NCI-H146 (cell line): ENCODE results near the gene CASKIN1.
"Not testable (repeated sequence)": the region's sequence is repeated elsewhere in the genome, so short reads cannot be mapped to it uniquely, and the experiment has no call there.

Source experiments
- DNase-seq: peaks from one replicate; lab custom pipeline; 2025; lab: John Stamatoyannopoulos, UW

CASKIN1 gene, protein sequence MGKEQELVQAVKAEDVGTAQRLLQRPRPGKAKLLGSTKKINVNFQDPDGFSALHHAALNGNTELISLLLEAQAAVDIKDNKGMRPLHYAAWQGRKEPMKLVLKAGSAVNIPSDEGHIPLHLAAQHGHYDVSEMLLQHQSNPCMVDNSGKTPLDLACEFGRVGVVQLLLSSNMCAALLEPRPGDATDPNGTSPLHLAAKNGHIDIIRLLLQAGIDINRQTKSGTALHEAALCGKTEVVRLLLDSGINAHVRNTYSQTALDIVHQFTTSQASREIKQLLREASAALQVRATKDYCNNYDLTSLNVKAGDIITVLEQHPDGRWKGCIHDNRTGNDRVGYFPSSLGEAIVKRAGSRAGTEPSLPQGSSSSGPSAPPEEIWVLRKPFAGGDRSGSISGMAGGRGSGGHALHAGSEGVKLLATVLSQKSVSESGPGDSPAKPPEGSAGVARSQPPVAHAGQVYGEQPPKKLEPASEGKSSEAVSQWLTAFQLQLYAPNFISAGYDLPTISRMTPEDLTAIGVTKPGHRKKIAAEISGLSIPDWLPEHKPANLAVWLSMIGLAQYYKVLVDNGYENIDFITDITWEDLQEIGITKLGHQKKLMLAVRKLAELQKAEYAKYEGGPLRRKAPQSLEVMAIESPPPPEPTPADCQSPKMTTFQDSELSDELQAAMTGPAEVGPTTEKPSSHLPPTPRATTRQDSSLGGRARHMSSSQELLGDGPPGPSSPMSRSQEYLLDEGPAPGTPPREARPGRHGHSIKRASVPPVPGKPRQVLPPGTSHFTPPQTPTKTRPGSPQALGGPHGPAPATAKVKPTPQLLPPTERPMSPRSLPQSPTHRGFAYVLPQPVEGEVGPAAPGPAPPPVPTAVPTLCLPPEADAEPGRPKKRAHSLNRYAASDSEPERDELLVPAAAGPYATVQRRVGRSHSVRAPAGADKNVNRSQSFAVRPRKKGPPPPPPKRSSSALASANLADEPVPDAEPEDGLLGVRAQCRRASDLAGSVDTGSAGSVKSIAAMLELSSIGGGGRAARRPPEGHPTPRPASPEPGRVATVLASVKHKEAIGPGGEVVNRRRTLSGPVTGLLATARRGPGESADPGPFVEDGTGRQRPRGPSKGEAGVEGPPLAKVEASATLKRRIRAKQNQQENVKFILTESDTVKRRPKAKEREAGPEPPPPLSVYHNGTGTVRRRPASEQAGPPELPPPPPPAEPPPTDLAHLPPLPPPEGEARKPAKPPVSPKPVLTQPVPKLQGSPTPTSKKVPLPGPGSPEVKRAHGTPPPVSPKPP (N-terminal part only)

DNA sequence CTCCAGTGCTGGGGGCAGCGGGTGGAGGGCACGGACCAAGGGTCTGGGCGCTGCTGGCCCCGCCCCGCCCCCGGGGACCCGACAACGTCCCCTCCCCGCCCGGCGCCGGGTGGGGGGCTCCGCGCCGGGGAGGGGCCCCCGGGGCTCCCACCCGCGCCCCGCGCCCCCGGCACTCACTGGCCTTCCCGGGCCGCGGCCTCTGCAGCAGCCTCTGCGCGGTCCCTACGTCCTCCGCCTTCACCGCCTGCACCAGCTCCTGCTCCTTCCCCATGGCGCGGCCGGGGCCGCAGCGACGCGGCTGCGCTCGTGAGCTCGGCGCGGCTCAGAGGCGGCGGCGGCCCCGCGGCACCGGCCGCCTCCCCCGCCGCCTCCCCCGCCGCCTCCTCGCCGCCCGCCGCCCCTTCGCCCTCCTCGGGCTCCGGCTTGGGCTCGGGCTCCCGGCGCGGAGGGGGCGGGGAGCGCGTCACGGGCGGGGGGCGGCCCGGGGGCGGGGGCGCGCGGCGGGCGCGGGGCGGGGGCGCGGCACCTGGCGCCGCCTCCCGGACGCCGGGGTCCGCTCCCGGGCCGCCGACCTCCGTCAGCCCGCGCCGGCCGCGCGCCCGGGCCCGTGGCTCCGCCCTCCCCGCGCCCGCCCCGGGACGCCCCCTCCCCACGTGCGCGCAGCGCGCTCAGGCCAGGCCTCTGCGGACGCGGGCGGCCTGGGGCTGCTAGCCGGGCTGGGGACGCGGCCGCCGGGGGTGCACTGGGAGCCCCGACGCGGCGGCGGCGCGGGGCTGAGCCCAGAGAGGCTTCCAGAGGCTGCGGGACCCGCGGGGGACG lies at the start of gene CASKIN1:
Gene CASKIN1, minus strand, starts transcription at position 444 of the 819 bp plus-strand sequence. Its CDS starts 173 bp downstream, at position 271.
- peak; percentile 61 for DNase-seq

DNA sequence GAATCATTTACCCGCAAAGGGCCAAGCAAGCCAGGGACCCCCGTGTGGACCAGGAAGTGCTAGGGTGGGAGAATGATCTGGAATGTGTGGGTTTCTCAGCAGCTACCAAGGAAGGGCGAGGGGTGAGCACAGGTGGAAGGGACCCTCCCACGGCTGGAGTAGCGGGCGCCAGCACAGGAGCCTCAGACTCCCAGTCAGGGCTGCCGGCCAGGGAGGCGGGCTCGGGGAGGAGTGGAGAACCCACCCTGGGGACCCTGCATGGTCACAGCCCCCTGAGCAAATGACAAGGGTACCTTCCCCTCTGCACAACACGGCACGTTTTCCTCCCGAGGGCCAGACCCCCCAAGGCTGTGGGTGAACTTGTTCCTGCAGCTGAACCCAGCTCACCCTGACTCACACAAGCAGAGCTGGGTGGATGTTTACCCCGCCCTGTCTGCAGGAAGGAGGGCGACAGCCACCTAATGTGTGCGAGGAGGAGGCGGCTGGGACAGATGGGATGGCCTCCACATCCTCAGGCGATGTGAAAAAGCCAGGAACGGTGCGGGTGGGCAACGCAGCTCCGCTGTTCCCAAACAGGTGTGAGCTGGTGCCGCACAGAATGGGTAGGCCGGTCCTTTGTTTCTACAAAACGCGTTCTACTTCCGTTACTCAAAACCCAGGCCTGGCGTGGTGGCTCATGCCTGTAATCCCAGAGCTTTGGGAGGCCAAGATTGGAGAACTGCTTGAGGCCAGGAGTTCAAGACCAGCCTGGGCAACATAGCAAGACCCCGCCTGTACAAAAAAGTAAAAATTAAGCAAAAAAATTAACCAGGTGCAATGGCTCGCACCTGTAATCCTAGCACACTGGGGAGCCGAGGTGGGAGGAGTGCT lies 48.8 kb upstream of the CASKIN1 start:
- DNase-seq: no peak

- DNase-seq: peak; percentile 28
Observed at GRCh38 chr16:2244301-2244700, 47.9 kb upstream of the CASKIN1 start.

- DNase-seq: no peak
Observed at GRCh38 chr16:2243781-2244180, 47.4 kb upstream of the CASKIN1 start.

- no peak for DNase-seq
Observed at GRCh38 chr16:2243031-2243528, 46.7 kb upstream of the CASKIN1 start.

DNA sequence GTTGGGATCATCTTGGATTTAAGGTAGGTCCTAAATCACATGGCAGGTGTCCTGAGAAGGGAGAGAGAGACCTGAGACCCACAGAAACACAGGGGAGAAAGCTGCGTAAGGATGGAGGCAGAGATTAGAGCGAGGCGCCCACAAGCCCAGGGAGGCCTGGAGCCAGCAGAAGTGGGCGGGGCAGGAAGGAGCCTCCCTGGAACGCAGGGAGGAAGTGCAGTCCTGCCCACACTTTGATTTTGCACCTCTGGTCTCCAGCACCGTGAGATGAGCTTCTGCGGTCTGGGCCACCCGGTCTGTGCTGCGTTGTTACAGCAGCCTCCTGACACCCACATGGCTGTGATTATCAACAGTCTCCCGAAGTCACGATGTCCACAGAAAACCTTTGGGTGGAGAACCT lies 46.2 kb upstream of the CASKIN1 start:
- no peak for DNase-seq

- DNase-seq: not testable (repeated sequence)
Observed at GRCh38 chr16:2240331-2240730, 43.9 kb upstream of the CASKIN1 start.

GRCh38 chr16:2238838-2239675 lies 42.7 kb upstream of the CASKIN1 start:
- DNase-seq: no peak

DNA sequence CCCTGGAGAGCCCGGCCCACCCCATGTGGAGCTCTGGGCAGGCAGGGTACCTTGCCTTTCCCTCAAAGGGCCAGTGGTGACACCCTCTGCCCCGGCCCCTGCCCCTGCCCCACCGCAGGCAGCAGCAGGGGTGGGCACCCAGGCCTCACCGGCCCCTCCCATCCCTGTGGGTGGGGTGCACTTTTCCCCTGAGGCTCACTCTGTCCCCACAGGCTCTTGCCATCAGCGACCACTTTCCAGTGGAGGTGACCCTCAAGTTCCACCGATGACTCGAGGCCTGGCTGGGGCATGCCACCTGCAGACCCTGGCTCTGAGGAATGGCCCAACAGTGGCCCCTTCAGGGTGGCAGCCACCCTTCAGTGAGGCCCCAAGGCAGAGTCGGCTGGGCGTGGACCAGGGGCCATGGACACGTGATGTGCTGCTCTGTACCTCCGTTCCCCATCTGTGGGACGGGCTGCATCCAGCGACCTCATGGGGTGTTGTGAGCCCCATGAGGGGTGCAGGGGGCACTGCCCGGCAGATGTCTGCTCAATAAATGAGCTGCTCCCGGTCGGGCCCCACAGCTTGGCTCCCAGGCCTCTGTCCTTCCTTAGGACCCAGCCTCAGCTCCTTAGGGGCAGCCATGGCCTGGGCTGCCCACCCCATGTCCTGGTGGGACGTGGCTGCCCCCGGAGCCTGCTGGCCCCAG lies 41.9 kb upstream of the CASKIN1 start:
- no peak for DNase-seq

- DNase-seq: no peak
Observed at GRCh38 chr16:2237493-2238149, 41.2 kb upstream of the CASKIN1 start.

- DNase-seq: peak; percentile 38
Observed at GRCh38 chr16:2237102-2237482, 40.7 kb upstream of the CASKIN1 start.

DNA sequence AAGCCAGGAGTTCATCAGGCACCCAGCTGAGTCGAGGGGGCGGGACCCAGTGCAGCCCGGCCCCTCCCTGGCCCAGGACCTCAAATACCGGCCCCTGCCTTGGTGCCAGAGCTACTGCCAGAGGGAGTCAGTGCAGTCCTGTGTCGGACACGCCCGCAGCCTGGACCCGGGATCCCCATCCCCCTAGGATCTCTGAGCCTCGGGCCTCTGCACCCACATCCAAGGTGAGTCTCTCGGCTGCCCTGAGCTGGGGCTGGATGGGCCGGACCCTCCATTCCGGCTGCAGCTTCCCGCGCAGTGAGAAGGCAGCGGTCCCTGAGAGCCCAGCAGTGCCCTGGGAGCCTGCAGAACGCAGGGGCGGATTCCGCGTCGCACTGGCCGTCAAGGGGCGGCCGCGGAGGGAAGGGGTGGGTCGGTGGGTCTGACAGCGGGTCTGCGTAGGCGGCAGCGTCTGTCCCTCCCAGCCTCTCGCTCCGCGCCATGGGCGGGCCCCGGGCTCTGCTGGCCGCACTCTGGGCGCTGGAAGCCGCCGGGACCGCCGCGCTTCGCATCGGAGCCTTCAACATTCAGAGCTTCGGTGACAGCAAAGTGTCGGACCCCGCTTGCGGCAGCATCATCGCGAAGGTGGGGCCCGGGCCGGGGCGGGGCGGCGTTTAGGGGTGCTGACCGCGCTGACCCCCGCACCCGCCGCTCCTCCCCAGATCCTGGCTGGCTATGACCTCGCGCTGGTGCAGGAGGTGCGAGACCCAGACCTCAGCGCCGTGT lies 40.1 kb upstream of the CASKIN1 start, which contains the start of gene DNASE1L2:
Gene DNASE1L2, plus strand, starts transcription at position 108 of the 765 bp plus-strand sequence. Its CDS starts 373 bp downstream, at position 481.
- peak; percentile 53 for DNase-seq

GRCh38 chr16:2235695-2236336 lies 39.4 kb upstream of the CASKIN1 start:
- no peak for DNase-seq

- DNase-seq: no peak
Observed at GRCh38 chr16:2235234-2235651, 38.8 kb upstream of the CASKIN1 start.

DNA sequence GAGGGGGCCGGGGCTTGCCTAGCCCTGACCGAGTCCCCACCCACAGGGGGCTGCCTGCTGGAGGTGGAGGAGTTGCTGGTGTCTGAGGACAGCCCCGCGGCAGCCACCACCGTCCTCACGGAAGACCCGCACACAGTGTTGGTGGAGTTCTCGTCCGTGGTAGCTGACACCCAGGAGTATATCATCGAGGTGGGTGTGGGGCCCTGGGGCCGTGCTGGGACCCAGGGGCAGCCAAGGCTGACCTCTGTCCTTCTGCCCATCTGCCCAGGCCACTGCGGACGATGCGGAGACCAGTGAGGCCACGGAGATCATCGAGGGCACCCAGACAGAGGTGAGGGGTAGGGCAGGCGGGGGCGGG lies 38.4 kb upstream of the CASKIN1 start:
- DNase-seq: no peak
